D341Med (cell line): Measurements from ENCODE around the gene RMP24.
"Not testable (repeated sequence)": the region's sequence is repeated elsewhere in the genome, so short reads cannot be mapped to it uniquely, and the experiment has no call there.

Experiments
- DNase-seq: peaks from one replicate; pipeline ENCODE4 v3.0.0; 2012; ENCODE audit warnings: low spot score

The RMP24 gene

GRCh38 chr18:35968278-35968880, 4.1 kb upstream of the RMP24 start:
- DNase-seq, result no peak

- no peak for DNase-seq
These were observed 2.8 kb upstream of the RMP24 start for GRCh38 chr18:35969676-35970075.

GRCh38 chr18:35971661-35972196, 750 bp upstream of the RMP24 start:
- DNase-seq, result peak; percentile 51

GRCh38 chr18:35973650-35974049, 1.2 kb downstream of the RMP24 start:
- DNase-seq, result no peak

GRCh38 chr18:35974181-35974580, 1.7 kb downstream of the RMP24 start:
- DNase-seq, result no peak

DNA sequence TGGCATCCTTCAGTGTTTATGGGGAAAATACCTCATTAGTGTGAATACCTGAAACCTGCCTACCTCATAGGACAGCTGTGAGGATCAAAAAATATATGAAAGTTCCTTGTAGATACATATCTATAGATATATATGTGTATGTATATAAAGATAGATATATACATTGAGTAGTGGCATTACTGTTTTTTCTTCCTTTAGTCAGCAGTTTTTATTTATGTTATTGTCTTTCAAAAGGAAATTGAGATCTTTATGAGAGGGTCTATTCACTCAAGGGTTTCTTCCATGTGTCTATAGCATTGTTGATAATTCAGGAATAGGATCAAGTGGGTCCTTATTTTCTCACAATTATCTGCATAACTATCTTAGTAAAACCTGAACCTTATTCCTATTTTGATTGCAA, 6.6 kb downstream of the RMP24 start:
- no peak for DNase-seq

GRCh38 chr18:35982409-35983114, 10.1 kb downstream of the RMP24 start:
- DNase-seq, result no peak

GRCh38 chr18:35983147-35983546, 10.7 kb downstream of the RMP24 start:
- no peak for DNase-seq

DNA sequence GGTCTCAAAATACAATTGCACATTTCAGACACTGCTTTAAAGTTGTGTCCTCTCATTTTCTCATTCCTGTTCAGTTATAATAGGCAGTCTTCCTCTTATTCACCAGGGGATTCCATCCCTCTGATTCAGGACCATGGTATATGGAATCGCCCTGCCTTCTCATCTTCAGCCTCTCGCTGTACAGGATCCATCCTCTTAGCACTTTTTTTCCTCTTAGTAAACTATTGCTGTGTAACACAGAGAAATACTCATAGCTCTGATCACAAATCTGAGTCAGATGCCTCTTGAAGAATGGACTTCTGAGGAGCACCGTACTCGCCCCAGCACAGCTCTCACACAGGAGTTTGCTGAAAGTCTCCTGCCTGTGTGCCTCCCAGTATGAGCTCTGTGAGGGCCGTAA, 11.3 kb downstream of the RMP24 start:
- no peak for DNase-seq

GRCh38 chr18:35991696-35992095, 19.2 kb downstream of the RMP24 start:
- no peak for DNase-seq

DNA sequence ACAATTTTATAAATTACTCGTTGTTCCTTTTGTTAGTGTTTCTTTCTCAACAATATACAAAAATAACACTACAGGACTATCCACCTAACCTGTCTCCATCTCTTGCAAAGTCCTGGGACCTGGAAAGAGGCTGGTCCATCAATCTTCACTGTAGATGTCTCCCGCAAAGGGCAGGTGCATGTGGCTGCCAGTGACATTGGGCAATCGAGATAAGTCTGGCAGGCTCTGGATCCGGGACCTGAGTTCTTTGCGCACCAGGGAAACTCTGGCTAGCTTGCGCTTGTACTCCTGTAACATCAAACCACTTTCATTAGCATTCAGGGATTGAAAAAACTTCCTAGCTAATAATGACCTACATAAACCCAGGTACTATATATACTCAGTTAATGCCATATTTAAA, 20.5 kb downstream of the RMP24 start:
- no peak for DNase-seq

GRCh38 chr18:35998967-35999366, 26.5 kb downstream of the RMP24 start:
- peak; percentile 44 for DNase-seq

- DNase-seq, result no peak
These were observed 27.4 kb downstream of the RMP24 start for GRCh38 chr18:35999925-36000324.

- DNase-seq, result no peak
These were observed 34.5 kb downstream of the RMP24 start for GRCh38 chr18:36006997-36007396.

DNA sequence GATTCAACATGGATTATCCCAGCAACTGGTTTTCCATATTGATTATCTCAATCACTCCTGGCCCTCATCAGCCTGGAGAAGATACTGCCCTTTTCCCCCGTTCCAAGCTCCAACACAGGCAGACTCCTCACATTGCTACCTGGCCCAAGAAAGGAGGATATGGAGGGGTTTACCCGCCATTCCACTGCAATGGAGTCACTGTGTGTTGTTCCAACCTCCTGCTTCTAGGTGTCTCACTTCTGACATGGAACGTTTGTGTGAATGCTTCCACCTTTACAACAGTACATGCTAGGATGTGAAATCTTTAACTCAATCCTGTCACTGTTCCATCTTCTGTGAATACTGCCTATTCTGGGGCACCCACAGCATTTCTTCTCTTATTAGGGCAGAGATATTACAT, 36.7 kb downstream of the RMP24 start:
- DNase-seq, result no peak

GRCh38 chr18:36012891-36013290, 40.4 kb downstream of the RMP24 start:
- DNase-seq, result no peak

GRCh38 chr18:36015629-36016028, 43.1 kb downstream of the RMP24 start:
- no peak for DNase-seq

GRCh38 chr18:36017232-36017631, 44.8 kb downstream of the RMP24 start:
- peak; percentile 62 for DNase-seq

- DNase-seq, result no peak
These were observed 47.8 kb downstream of the RMP24 start for GRCh38 chr18:36020174-36020711.

DNA sequence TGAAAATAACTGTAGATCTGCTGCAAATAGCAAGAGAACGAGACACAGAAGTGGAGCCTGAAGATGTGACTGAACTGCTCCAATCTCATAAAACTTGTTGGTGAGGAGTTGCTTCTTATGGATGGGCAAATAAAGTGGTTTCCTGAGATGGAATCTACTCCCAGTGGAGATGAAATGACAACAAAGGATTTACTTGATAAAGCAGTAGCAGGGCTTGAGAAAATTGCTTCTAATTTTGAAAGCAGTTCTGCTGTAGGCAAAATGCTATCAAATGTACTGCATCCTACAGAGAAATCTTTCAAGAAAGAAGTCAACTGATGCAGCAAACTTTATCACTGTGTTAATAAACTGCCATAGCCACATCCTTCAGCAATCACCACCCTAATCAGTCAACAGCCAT, 50.9 kb downstream of the RMP24 start:
- no peak for DNase-seq

GRCh38 chr18:36024241-36024640, 51.8 kb downstream of the RMP24 start:
- DNase-seq, result not testable (repeated sequence)

GRCh38 chr18:36025025-36025424, 52.5 kb downstream of the RMP24 start:
- no peak for DNase-seq

- no peak for DNase-seq
These were observed 56.4 kb downstream of the RMP24 start for GRCh38 chr18:36028859-36029258.
